Left ventricle myocardium superior (tissue), 1 donor: ENCODE data around the gene STARD5. TPM values are rescaled to one million over a fixed set of nuclear protein-coding genes. Genes with fewer than 3 reads are reported as not detected.
"Not testable (repeated sequence)": the region's sequence is repeated elsewhere in the genome, so short reads cannot be mapped to it uniquely, and the experiment has no call there.

ENCODE experiments used
- ATAC-seq: fragments of 200-7000 bp; cut with Tn5 transposase; one replicate; pipeline ENCODE4 v1.9.1; 2020; ENCODE audit warnings: mild to moderate bottlenecking, moderate library complexity
- DNase-seq: peaks from one replicate; pipeline ENCODE4 v3.0.0-alpha.2; 2020
- intact Hi-C: fragments of 100-400 bp; cut with micrococcal nuclease; formaldehyde crosslinking; loops from one replicate; pipeline ENCODE4 v1.11.0; 2022
- long read RNA-seq: library from polyadenylated mRNA; unstranded; transcript quantifications from one replicate; pipeline ENCODE4 v2.0.0, GENCODE V29; 2021
- total RNA-seq: library from RNA; stranded (reverse); fragmentation: NEBNext Ultra II Directional; extraction: Animal tissue kit (Norgen Biotek cat#: 25700); gene quantifications from one replicate; pipeline ENCODE4 v1.2.1, GENCODE V29; 2021
- donor health status: DM: no; HTN: yes; CAD: no; lungs with severe emphysema.

The STARD5 gene, protein sequence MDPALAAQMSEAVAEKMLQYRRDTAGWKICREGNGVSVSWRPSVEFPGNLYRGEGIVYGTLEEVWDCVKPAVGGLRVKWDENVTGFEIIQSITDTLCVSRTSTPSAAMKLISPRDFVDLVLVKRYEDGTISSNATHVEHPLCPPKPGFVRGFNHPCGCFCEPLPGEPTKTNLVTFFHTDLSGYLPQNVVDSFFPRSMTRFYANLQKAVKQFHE
- 1.8 TPM for total RNA-seq
- long read RNA-seq, full-length matches to known transcripts, result 3 of 4 reads
- long read RNA-seq, partial matches to known transcripts, result 1 of 4 reads
- long read RNA-seq, other reads (novel, unspliced or antisense), result 0 of 4 reads

DNA sequence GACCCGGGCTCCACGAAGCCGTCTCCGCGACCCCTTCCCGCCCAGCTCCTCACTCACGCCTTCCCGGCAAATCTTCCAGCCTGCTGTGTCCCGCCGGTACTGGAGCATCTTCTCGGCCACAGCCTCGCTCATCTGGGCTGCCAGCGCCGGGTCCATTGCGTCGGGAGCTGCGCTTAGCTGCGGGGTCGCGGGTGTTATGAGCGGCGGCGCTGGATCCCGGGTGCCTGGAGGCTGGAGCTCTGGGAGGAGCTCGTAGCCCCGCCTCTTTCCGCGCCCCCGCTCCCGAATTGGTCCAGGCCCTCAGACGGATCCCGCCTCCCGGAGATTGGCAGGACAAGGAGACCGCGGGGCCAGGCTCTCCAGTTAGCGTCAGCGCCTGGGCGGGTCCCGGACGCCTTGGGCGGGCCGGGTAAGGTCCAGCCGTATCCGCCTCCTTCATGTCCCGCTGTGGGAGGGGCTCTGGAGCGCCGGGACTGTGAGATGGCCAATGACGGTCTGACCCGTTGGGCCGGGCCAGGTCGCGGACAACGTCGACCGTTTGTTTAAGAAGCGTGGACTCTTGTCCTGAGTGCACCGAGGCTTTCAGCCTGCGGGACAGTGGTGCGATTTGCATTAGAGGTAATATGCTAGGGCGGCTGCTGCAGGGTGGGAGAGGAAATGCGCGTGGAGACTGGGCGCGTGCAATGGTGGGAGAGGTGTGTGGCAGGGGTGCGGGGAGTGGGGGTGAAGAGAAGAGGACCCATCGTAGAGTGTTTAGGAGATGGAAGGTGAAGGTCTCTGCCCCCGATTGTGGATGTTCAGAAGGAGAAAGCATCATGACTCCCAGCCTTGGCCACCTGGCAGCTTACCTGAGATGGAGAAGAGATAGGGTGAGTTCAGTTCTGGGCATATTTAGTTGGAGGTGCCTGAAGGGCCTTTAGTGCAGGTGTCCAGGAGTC lies at the start of gene STARD5:
STARD5 (minus strand) TSS at position 198 of the 938 bp plus-strand sequence; CDS start at position 156, 42 bp downstream.
- intact Hi-C loops, result no loop called here
- peak; percentile 100 for DNase-seq
- peak; percentile 100 for ATAC-seq

DNA sequence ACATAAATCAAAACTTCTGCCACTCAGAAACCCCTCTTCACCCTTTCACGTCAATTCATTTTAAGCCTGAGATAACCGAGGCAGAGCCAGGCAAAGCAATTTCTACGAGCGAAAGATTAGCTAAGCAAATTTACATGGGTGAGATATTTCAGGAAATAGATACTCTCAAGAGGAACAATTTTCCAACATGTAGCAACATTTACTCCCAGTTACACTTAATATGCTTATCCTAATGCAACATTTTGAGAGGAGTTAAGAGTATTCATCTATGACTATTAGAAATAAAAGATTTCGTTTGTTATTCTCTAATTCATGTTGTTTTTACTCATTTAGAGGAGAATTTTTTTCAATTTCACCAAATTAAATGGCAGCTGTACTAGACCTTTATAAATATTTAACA lies 49.2 kb upstream of the STARD5 start:
- no peak for DNase-seq
- no peak for ATAC-seq
- intact Hi-C loops, result no loop called here

DNA sequence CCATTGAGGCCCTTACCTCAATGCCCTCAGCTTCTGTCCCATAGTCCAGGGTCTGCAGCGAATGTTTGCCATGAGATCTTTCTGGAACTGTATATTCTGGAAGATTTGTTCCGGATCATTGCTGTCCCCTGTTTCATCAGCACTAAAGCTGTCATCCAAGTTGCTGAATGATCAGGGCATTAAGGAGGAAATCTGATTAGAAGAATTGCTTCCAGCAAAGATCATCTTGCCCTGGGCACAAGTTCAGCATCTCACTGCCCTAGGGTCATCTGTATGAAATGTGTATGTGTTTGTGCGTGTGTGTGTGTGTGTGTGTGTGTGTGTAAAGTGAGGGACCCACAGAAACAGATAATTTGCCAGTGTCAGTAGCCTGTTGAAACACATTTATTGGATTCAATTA lies 48.6 kb upstream of the STARD5 start:
- ATAC-seq, result no peak
- intact Hi-C loops, result no loop called here
- DNase-seq, result no peak

DNA sequence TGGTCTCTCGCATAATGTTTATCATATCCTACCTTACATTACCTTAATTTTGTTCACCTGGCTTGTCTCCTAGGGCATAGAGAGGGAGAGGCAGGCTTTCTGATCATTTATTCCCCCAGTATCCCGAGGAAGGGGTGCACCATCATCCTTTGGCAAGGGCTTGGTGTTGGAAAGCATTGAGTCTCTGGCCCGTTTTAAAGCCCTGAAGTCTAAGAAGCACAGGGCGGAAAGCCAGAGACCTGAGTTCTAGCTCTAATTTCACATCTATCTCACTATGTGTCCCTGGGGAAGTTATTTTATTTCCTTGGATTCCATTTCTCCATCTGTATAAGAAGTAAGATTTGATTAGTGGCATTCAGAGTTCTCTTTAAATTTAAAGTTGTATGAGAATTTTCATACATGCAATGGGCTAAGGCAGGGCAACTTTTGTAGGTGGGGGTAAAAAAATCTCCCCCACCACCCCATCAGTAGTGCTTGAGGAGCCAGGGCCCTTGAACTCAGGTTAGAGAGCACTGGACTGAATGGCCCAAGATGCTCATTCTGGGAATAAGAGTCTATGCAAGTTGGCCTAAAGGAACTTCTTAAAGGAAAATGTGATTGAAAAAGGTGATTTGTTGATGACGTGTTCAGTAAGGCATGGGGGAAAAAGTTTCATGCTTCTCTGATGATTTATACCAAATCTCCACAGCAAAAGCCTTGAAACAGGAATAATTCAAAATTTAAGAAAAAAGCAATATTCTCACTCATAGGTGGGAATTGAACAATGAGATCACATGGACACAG lies 40.0 kb upstream of the STARD5 start:
- intact Hi-C loops, result no loop called here
- ATAC-seq, result peak; percentile 85
- no peak for DNase-seq

DNA sequence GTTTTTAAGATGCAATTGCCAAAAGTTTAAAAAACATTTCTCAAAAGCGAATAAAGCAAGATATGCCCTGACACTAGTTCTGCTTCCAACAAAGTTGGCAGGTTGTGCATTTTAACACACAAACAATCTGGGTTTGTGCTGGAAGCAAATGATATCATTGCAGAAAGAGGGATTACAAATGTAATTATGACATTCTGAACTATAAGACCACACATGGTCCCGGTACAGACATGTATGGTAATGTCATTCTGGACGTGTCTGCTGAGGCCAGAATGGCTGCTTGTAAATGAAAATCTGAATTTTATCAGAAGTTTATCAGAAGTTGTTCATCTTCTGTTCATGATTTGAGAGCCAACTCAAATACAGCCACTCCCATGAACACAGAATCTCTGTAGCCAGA lies 39.3 kb upstream of the STARD5 start:
- no peak for DNase-seq
- intact Hi-C loops, result no loop called here
- peak; percentile 80 for ATAC-seq

DNA sequence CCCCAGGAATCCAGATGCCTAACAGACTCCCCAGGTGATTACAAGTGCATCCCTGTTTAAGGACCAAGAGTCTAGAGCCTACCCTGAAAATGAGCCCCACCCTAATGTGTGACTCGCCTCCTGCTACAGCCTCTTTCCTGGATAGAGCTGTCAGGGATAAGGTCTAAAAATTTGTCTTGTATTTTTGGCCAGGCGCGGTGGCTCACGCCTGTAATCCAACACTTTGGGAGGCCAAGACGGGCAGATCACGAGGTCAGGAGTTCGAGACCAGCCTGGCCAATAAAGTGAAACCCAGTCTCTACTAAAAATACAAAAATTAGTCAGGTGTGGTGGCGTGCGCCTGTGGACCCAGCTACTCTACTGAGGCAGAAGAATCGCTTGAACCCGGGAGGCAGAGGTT lies 38.8 kb upstream of the STARD5 start:
- peak; percentile 23 for ATAC-seq
- DNase-seq, result no peak
- intact Hi-C loops, result no loop called here

DNA sequence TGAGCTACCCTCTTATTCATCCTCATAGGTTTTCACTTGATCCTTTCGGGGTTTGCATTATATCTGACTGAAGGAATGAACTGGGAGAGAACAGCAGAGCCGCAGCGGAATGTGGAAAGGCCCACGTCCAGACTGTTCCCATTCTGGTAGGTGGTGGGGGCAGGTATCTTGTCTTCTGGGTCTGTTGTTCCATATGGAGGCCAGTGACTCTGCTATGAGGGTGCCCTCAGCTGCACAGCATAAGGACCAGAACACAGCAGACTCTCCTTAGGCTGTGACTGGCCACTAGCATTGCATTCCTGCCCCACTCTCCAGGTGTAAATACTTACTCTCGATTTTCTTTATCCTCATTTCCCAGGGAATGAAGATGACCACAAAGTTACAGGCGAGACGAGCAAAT lies 38.0 kb upstream of the STARD5 start:
- intact Hi-C loops, result no loop called here
- ATAC-seq (no peak), DNase-seq (no peak)

DNA sequence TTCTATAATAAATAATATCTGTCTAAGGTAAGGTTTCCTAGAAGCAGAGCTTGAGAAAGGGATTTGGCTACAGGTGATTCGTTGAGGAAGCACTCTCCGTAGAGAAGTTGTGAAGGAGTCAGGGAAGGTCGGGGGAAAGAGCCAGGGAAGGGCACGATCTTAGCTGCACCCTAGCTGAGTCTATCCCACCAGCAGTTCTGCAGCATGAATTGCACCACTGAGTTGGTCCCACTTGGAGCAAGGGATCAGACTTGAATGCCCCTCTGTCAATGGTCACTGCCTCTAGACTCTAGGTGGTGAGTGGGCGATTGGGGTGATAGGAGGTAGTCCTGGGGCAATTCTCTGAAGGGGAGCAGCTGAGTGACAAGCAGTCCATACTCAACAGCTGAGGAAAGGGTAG lies 36.5 kb upstream of the STARD5 start:
- DNase-seq, result no peak
- intact Hi-C loops, result no loop called here
- no peak for ATAC-seq

DNA sequence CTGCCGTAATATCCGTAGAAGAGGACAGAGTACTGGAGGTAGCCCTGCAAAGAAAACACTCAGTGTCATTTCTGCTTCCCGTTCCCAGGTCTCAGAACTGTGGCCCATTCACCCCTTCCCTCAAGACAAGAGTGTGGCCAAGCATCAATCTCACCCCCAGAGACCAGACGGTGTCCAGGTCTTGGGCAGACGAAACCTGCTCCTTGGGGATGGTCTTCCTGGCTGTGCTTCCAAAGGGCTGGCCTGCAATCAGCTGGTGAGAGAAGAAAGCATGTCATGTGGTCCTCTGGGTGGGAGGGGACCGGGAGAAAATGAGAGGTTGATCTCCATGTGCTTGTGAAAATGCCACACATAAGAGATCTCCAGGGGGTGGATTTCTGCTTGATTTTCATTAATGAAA lies 34.3 kb upstream of the STARD5 start:
- intact Hi-C loops, result no loop called here
- no peak for ATAC-seq
- DNase-seq, result no peak

DNA sequence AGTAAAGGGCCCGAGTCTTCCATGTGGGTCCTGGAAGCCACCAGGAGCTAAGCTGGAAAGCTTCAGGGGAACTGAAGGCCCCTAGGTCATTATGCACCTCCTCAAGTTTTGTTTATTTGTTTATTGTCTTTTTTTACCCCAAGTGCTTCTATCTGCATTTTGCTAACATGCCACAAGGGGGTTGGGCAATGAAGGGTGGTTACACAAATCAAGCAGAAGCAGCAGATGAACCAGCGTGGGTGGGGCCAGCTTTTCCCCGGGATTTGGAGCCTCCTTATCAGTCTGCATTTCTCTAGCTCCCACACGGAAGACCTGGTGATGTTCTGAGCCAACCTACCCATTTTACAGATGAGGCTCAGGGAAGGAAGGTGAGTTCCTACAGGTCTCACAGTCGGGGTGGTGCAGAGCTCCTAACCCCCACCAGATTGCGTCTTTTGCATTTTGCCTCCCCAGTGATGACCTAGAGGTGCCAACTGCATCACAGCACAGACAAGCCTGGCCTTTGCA lies 33.3 kb upstream of the STARD5 start:
- intact Hi-C loops, result no loop called here
- DNase-seq (no peak), ATAC-seq (no peak)

DNA sequence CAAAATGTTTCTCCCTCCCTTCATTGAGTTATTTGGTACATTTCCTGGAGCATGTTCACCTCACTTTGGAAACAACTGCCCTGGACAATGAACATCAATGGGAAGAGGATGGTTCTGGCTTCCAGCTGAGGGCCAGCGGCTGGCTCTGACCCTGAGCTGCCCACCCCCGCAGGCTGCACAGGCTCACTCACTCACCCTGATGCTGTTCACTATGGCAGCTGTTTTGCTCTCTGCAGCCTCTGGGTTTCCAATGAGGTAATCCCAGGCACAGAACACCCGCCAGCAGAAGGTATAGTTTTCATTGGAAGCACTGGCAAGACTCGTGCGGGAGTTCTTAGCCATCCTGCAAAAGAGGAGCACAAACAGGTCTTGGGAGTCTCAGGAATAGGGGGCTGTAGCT lies 32.3 kb upstream of the STARD5 start:
- DNase-seq, result no peak
- ATAC-seq, result no peak
- intact Hi-C loops, result no loop called here

DNA sequence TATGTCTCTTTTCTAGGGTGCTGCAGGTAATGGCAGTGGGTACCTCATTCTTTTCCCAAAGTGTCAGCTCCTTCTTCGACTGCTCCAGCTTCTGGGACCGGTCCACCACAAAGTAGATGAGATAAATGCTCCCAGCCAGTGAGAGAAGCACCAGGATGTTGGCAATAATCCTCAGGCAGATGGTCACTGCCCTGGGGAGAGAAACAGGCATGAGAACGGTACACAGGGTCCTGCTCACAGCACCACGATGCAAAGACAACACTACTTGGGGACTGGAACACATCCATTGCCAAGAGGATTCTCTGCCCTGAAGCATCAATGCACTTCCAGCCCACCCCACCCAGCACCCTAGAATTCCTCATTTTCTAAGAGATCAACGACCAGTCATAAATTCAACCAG lies 27.7 kb upstream of the STARD5 start:
- no peak for DNase-seq
- ATAC-seq, result no peak
- intact Hi-C loops, result no loop called here

DNA sequence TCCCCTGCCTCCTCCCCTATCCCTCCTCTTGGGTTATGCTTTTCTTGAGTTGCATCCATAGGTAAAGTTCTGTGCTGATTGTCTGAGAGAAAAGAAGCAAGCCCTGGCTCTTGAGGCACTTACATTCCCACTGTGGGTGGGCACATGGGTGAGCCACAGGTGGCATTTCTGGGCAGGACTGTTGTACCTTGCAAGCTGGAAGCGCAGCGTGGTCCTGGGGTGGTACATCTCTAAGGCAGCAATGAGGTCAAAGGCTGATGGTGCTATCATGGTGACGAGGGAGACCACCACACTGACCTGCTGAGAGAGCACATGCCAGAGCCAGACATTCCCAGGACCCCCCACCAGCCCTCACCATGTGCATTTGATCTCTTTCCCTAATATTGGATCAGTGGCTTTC lies 25.3 kb upstream of the STARD5 start:
- intact Hi-C loops, result no loop called here

DNA sequence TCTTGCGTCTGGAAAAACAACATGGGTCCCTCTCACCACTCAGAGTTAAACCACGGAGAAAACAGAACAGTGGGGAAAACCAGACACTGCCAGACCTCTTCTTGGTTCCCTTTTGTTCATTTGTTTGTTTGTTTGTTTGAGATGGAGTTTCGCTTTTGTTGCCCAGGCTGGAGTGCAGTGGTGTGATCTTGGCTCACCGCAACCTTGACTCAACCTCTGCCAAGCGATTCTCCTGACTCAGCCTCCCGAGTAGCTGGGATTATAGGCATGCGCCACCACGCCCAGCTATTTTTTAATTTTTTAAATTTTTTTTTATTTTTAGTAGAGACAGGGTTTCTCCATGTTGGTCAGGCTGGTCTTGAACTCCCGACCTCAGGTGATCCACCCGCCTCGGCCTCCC lies 24.8 kb upstream of the STARD5 start:
- ATAC-seq, intact Hi-C loops, DNase-seq: not testable (repeated sequence)

More for the DNA sequence above, 25.3 kb upstream of the STARD5 start:
- DNase-seq (no peak), ATAC-seq (no peak)

DNA sequence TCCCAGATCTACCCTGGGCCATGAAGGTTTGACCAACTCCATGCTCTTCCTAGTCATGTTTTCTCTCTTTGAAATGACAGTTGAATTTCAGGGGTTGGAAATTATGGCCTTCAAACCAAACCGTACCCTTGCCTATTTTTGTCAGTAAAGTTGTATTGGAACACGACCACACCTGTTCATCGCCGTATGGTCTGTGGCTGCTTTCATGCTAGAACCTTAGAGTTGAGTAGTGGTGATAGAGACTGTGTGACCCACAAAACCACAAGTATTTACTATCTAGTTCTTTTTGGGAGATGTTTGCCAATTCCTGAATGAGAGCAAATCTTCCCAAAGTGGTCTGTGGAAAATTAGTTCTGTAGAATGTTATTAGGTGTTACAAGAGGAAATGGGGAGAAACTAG lies 24.0 kb upstream of the STARD5 start:
- ATAC-seq (no peak), DNase-seq (no peak)
- intact Hi-C loops, result no loop called here

DNA sequence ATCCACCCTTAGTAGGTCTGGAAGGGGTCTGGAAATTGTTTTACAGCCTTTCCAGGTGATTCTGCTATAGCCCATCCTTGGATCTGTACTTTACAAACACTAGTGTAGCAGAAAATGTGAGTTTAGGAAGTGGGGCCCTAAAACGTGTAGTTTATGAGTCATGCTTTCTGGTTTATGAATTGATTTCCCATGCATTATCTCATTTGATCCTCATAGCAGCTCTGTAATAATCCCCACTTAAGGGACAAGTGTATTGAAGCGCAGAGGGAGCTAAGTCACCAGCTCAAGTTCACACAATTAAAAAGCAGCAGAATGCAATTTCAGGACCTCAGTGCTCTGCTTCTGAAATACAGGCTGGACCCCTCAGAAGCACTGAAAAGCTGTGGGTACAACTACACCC lies 22.7 kb upstream of the STARD5 start:
- intact Hi-C loops, result no loop called here
- DNase-seq, result no peak
- no peak for ATAC-seq

DNA sequence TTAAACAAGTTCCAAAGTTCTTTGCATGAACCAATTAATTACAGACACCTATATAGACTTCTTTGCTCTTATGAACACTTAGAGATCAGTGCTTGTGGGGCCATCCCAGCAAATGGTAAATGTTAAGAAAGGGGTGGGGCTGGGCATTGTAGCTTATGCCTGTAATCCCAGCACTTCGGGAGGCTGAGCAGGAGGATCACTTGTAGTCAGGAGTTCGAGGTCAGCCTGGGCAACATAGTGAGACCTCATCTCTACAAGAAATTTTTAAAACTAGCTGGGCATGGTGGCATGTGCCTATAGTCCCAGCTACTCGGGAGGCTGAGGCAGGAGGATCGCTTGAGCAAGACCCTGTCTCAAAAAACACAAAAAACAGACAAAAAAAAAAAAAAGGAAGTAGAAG lies 19.4 kb upstream of the STARD5 start:
- ATAC-seq (no peak), DNase-seq (no peak)
- intact Hi-C loops, result no loop called here

DNA sequence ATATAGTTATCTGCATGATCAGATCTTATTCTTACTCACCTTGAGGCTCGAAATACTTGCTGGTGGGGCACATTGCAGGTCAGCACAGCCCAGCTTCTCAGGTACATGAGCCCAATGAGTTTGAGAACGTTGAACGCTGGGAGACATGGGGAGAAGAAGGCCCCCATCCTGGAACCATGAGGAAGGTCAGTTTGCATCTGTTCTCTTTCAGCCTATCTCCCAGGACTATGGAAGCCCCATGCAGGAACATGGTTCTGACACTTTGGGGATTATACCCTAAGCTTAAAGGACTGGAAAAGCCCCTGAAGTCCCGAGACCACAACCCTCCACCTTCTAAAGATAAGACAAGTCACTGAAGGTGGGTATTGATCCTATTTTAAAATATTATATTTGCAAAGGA lies 17.4 kb upstream of the STARD5 start:
- DNase-seq (no peak), ATAC-seq (no peak)
- intact Hi-C loops, result no loop called here

DNA sequence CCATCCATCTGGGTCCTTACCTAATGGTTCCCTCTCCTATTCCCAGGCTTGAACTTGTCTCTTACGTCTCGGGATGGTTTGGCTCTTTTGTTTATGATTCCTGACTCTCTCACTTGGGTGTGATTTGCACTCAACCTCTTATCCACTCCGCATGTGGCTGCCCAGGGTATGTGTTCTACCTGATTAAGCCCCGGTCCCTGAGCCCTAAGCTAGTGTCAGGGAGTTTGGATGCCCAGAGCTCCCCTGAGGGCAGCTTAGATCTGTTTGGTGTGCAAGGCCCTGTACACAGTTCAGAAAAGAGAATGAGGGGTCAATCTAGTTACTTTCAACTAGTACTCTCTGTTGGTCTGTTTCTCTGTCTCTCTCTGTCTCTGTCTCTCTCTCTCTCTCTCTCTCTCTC lies 15.9 kb upstream of the STARD5 start:
- intact Hi-C loops, result no loop called here
- no peak for ATAC-seq
- no peak for DNase-seq

DNA sequence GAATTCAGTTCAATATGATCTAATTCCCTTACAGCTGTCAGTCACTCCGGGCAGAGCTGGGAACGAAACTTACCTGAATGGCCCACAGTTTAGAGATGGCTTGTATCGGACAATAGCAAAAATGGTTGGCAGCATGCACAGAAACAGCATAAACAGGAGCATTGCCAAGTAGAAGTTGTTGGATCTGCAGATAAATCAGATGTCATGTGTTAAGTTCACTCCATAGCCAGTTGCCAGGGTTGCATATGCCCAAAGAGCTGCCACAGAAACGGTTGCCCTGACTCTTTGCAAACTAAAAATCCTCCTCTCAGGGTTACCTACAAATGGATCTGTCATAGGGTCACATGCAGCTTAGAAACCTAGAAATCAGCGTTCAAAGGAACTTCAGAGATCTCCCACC lies 15.4 kb upstream of the STARD5 start:
- ATAC-seq (no peak), DNase-seq (no peak)
- intact Hi-C loops, result no loop called here
